ELF-1 (cell line): ENCODE measurements around the gene B3GNT2.
"Not testable (repeated sequence)": the region's sequence is repeated elsewhere in the genome, so short reads cannot be mapped to it uniquely, and the experiment has no call there.

Source experiments
- DNase-seq: peaks from one replicate; pipeline ENCODE4 v3.0.0-alpha.2; 2016; ENCODE audit warnings: low read depth, low spot score

B3GNT2 gene

DNA sequence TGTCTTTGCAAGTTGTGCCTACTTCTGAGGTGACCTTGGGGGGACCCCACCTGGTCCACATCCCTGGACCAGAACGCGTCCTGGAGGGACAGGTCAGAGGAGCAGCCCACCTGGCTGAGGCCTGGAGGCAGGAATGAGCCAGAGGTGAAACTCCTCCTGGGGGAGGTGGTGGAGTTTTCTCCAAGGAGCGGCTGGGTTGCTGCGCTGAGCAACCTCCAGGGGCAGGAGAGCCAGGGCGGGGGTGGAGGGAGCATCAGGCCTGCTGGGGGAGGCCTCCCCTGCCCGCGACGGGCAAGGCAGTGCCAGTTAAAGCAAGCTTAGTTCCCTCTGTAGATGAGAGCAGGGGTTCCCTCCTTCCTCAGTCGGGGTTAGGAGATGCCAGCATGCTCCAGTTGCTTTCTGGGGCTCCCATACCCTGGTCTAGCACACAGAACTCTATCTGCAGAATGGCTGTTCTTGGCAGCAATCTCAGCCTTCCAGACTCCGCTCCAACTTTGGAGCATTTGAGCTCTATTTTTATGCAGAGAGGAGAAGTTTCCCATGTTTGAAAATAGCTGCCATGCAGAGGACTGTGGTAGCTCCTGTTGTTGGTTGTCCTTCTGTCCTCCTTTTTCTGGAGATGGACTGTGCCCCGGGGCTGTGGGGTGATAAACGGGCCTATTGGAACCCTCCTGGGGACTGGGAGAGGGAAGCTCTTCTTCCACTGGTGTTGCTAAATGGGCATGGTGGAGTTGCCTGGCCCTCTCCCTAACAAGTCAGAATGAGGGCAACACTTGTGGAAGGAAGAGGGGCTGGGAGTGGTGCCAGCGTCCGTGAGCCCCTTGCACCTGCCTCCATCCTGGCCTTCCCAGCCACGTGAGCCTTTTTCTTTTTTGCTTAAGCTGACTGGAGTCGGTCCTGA lies 39.1 kb downstream of the B3GNT2 start:
- no peak for DNase-seq

DNA sequence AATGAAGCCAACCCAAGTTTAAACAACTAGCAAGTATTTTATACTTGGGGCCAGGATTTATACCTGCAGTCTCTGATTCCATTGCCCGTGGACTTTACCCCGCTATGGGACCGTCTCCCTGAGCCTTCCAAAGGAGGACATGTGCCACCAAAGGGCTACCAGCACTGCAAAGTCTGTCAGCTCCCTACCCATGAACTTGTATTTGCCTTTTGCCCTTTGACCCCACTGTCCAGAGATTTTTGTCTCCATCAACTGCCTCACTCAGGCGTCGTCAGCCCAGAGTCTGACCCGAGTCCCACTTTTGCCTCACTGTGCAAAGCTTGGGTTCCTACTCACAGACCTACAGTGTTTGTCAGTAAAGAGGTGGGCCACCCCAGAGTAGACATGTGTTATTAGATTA lies 40.6 kb downstream of the B3GNT2 start:
- no peak for DNase-seq

DNA sequence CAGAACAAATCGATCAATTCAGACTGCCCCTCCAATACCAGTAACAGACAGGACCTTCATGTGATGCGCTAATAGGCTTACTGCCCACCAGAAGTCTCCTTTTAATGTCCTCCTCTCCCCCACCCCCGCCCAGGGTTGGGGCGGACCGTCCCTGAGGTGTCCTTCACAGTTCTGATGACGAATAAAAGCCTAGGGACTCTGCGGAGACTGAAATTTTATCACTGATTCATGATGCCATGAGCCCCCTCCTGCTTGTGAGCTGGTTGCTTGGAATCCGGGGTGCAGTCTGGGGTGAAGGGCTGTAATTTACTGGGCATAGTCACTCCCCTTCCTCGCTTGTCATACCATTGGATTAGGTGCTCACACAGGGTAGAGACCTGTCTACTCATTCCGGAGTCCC lies 42.3 kb downstream of the B3GNT2 start:
- DNase-seq = no peak

DNA sequence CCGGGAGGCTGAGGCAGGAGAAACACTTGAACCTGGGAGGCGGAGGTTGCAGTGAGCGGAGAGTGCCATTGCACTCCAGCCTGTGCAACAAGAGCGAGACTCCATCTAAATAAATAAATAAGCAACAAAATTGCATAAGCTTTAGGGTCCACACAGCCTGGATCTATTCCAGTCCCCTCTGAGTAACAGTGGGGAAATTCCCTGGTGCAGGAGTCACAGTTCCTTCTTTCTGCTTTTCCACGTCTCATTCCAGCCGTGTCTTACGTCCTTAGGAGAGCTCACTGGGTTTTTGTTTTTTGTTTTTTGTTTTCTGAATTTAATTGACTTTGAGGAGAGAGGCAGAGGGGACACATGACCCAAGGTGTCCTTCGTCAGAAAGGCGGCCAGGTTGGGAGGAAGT lies 44.6 kb downstream of the B3GNT2 start:
- DNase-seq = no peak

DNA sequence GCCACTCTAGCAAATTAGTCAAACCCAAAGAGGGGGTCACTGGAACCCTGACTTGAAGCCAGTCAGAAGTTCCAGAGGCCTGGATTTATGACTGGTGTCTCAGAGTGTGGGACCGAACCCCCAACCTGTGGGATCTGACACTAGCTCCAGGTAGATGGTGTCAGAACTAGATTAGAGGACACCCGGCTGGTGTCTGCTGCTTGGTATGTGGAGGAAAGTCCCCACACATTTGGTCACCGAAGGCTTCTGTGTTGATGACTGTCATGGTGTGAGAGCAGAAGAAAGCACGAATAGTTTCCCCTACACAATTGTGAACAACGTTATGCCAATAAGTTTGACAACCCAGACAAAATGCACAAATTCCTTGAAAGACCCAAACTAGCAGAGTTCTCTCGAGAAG lies 48.1 kb downstream of the B3GNT2 start:
- DNase-seq = no peak

DNA sequence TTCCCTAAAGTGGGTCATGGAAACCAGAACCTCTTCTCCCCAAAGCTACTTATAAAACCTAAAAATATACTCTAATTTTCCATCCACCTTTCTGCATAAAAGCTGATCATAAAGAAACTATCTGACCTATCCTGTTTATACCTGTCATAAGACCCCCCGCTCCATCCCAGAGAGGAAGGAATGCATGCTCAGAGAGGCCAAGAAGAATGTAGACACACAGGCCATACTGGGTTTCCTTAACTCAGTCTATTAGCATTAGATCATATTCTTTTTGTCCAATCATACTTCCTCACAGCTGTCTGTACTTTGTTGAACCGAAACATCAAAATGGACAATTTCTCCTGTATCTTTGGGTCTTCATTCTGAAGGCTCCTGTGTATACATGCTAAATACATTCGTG lies 52.3 kb downstream of the B3GNT2 start:
- DNase-seq = no peak

DNA sequence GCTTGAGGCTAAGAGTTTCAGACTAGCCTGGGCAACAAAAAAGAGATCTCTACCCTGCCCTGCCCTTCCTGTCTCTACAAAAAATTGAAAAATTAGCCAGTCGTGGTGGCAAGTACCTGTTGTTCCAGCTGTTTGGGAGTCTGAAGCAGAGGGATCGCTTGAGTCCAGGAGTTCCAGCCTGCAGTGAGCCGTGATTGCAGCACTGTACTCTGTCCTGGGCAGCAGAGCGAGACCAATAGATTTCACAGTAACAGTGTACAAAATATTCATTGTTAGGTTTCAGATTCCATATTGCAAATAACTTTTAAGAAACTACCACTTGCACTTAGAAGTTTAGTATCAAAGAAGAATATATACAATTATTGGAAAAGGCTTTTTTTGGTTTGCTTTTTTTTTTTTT lies 54.3 kb downstream of the B3GNT2 start:
- no peak for DNase-seq

DNA sequence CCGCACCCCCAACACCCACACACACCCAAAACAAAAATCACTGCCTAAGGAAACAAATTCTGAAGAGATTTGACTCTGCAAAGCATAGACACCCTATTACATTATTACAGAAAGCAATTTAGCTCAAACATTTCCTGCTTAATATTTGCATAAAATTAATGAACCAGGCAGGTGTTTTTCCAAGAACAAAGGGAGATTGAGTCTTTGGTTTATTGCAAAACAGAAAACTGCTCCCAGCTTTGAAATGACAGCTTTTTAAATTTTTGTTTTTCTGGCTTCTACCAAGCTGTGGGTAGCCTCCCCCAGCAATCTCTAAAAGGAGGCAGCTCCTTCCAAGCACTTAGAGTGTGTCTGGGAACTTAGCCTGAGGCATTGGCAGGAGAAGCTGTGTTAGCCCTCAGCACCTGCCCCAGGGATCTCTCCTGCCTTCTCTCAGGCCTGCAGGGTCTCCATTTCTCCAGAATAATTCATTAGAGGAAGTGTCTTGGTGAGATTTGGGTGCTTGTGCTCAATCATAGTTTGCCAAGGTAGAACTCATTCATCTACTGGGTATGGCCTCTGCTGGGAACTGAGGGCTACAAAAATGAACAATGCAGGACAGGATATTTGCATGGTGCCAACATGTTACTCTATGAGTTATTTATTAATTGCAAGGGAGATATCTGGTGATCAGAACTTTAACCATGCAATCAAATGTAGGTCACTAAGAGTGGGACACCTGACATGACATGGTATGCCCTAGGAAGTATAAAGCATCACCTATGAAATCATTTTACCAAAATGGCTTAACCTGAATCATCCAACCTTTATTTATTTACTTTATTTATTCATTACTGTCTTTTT lies 58.7 kb downstream of the B3GNT2 start:
- DNase-seq = peak; percentile 26

DNA sequence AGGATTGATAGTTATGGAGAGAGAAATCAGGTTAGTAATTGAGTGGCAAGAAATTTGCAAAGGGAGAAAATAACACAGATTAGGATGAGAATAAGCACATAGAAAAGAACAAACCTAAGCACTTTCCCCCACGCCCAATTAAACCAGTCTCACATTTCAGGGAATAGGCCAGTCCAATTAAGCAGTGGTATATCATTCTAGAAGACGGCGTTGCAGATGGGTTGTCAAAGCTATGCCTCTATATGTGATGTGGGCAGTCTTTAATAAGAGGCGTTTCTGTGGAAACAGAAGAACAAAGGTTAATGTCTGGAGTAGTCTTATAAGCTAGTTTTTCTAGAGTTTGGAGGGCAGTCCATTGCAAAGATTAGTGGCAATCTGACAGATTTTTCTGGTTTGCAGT lies 61.6 kb downstream of the B3GNT2 start:
- DNase-seq = no peak

DNA sequence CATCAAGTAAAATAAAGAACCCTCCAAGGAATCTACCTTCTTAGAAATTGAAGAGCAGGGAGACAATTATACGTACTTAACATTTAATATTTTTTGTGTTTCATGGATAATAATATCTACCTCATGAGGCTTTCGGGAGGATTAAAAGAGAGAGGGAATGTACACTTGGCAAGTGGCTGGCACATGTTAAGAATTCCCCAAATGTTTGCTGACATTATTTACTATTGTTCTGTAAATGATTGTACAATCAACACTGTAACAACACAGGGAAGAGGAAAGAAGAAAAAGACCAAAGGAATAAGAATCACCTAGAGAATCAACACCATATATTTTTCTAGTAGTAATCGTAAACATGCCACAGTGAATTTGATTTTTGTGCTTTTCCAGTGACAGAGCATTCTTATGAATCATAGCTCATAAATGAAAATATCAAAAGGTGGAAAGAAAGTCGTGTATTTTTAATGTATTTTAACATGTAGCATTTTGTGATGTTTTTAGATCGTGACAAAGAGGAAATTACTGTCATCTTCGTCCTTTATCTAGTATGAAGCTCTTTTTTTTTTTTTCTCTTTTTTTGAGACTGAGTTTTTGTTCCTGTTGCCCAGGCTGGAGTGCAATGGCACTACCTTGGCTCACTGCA lies 67.3 kb downstream of the B3GNT2 start:
- DNase-seq = no peak

DNA sequence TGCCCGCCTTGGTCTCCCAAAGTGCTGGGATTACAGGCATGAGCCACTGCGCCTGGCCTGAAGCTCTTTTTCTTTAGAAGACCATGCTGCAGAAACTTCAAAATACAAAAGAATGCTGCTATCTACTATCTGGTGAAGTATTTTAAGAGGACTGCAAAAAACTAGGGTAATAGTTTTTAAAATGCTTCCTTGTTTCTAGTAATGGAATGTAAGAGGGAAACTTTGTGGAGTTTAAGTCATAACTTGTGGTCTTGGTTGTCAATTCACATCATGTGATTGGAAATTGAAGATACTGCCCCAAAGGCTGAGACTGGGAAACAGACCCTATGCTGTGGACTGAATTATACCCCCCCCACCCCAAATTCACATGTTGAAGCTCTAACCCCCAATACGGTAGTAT lies 68.3 kb downstream of the B3GNT2 start:
- no peak for DNase-seq

DNA sequence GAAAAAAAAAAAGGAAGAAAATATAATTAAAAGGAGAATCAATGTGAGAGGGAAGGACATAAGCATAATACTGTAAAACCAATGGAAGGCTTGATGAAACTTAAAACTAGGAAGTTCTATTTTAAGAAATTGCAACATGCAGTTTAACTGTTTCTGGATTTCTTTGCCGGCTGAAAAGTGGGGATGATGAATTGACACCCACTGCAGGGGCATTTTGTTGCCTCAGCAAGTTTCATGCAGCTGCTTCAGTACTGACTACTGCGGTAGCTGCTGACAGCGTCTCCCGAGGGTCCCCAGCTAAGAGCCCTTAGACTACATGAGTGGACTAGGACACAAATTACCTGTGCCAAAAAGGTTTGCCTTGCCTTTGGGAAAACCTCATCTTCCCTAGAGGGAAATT lies 69.2 kb downstream of the B3GNT2 start:
- DNase-seq = no peak

DNA sequence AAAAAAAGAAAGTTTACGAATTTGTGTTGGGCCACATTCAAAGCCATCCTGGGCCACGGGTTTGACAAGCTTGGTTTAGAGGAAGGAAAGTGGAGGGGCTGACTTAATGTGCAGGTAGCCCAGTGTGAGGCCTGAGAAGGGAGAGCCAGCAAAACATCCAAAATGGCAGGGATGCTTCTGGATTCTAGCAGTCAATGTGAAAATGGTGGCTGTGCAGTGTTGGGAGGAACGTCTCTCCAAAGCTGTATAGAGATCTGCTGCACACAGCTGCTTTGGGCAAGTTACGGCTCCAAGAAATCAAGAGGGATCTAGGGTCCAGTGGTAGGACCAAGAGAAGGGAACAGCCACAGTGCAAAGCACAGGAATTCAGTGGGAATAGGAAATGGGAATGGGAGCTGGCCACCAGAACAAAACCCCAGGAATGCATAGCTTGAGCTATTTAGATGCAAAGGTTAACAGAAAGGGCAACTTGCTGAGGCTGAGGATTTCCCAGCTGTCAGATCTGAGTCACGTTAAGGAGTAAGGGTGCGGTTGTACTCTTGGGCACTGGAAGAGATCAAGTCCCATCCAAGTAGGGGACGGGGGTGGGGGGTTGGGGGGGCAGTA lies 70.6 kb downstream of the B3GNT2 start:
- DNase-seq = peak; percentile 79

DNA sequence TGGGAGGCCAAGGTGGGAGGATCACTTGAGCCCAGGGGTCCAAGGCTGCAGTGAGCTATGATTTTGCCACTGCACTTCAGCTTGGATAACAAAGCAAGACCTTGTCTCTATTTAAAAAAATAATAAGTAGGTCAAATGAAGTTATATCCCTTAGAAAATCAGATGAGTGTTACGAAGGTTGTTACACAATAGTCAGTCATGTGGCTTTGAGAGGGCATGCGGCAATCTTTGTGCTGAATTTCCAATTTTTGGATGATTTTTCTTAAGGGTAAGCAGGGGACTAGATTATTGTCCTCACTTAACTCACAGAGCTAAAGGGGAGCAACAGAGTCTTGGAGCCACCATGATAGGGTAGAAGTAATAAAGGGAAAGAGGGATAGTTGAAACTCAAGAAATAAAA lies 71.8 kb downstream of the B3GNT2 start:
- no peak for DNase-seq

DNA sequence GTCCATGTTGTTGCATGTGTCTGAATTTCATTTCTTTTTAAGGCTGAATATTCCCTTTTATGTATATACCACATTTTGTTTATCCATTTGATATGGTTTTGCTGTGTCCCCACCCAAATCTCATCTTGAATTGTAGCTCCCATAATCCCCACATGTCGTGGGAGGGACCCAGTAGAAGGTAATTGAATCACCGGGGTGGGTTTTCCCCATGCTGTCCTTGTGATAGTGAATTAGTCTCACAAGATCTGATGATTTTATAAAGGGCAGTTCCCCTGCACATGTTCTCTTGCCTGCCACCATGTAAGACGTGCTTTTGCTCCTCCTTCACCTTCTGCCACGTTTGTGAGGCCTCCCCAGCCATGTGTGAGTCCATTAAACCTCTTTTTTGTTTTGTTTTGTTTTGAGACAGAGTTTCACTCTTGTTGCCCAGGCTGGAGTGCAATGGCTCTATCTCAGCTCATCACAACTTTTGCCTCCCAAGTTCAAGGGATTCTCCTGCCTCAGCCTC lies 72.8 kb downstream of the B3GNT2 start:
- not testable (repeated sequence) for DNase-seq

DNA sequence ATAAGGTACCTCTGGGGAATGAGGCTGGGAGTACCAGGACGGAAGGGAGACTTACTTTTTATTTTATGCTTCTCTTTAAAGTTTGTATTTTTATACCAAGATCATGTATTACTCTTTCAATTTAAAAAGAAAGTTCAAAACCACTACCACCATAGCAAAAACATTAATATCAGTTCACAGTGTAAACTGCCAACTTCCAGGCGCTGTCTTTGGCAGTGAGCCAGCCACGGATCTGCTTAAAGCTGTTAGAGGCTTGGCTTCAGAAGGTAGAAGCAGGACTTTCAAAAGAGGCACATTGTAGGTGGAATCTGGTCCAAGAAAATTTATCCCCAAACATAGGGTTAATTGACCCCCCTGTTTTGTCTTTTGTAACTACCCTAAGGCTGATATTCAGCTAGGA lies 74.8 kb downstream of the B3GNT2 start:
- no peak for DNase-seq
